ENCODE measurements around the gene CCDC74A.
"Not testable (repeated sequence)": the region's sequence is repeated elsewhere in the genome, so short reads cannot be mapped to it uniquely, and the experiment has no call there.

Gene CCDC74A

DNA sequence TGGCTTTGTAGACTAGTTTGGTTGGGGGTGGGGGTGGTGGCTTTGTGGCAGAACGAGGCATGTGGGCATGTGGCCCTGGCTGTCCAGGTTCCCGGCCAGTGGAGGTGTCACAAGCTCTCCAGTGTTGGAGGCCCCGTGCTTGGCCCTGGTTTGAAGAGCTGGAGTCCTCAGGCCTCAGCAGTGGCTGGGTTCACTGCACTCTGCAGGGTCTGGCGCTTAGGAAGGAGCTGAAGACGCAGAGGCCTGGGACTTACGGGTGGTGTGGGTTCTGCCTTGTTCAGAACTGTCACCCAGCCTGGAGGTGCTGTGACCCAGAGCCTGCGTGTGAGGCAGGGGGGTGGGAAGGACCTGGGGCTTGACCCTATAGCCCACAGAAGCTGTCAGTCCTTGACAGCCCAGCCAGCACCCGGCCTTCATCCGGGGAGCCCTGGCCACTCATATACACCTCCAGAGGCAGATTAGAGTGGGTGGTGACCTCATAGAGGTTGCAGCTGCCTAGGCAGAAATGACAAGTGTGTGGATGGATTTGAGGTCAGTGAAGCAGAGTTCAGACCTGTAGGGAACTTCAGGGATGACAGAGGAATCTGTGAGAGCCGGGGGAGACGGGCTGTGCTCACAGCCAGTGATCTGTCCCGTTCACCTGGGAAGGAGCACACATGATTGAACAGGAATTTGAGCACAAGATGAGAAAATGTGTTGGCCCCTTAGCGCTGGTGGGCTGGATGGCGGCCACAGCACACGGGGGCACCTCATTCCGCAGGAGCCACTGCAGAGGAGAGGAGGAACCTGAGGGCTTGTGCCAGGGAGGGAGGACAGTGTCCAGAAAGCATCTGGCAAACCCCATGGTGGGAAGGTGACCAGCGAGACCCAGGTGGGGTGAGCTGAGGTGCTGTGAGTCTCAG, 15.5 kb upstream of the CCDC74A start:
- H3K27me3 ChIP-seq (ENCODE audit: insufficient read depth, low read length, poor library complexity); H3K18ac ChIP-seq (ENCODE audit: low read length); DNase-seq; H3K23ac ChIP-seq (ENCODE audit: low read length); H3K79me1 ChIP-seq (ENCODE audit: low read length); H3K27ac ChIP-seq (ENCODE audit: low read depth, low read length); H3K79me2 ChIP-seq (ENCODE audit: control insufficient read depth, insufficient read depth, low read length); H2BK5ac ChIP-seq (ENCODE audit: low read length); H3K4ac ChIP-seq (ENCODE audit: low read depth, low read length); H2BK120ac ChIP-seq (ENCODE audit: low read depth, low read length); H3K4me1 ChIP-seq (ENCODE audit: control insufficient read depth, low read depth, low read length); H4K5ac ChIP-seq (ENCODE audit: low read length); H3K36me3 ChIP-seq (ENCODE audit: control insufficient read depth, insufficient read depth, low read length); H3K56ac ChIP-seq (ENCODE audit: low read length); H2AK5ac ChIP-seq (ENCODE audit: low read length); H3K4me3 ChIP-seq (ENCODE audit: low read length); H4K8ac ChIP-seq (ENCODE audit: low read depth, low read length); H3K9ac ChIP-seq (ENCODE audit: low read length); H3K4me2 ChIP-seq (ENCODE audit: low read length); H2BK15ac ChIP-seq (replicated peaks; ENCODE audit: low read depth): not testable (repeated sequence)
- no CpG with 5 or more reads among the region's 17 CpGs for WGBS (ENCODE audit: extremely low coverage, insufficient coverage, low lambda C conversion rate)

DNA sequence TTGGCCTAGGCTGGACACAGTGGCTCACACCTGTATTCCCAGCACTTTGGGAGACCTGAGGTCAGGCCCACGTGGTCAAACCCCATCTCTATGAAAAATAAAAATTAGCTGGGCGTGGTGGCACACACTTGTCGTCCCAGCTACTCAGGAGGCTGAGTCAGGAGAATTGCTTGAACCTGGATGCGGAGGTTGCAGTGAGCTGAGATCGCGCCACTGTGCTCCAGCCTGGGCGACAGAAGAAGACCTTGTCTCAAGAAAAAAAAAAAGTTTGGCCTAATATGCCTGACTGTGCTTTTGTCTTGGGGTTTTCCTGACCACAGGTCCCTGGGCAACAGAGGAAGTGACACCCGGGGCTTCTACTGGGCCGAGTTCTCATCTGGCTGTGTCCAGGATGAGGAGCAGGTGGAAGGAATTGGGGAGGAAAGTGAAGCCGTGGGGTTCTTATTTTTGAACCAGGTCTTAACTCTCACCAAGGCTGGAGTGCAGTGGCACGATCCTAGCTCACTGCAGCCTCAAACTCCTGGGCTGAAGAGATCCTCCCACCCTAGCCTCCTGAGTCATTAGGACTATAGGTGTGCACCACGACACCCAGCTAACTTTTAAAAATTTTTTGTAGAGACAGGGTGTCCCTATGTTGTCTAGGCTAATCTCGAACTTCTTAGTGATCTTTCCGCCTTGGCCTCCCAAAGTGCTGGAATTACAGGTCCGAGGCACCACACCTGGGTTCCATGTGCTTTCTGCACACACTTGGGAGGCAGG, 13.1 kb upstream of the CCDC74A start:
- H3K79me2 ChIP-seq (ENCODE audit: control insufficient read depth, insufficient read depth, low read length); H3K56ac ChIP-seq (ENCODE audit: low read length); H3K79me1 ChIP-seq (ENCODE audit: low read length); H3K4me1 ChIP-seq (ENCODE audit: control insufficient read depth, low read depth, low read length); H2BK5ac ChIP-seq (ENCODE audit: low read length); H3K4me3 ChIP-seq (ENCODE audit: low read length); H3K18ac ChIP-seq (ENCODE audit: low read length); H4K8ac ChIP-seq (ENCODE audit: low read depth, low read length); H3K4ac ChIP-seq (ENCODE audit: low read depth, low read length); H2BK15ac ChIP-seq (replicated peaks; ENCODE audit: low read depth); H4K5ac ChIP-seq (ENCODE audit: low read length); H2BK120ac ChIP-seq (ENCODE audit: low read depth, low read length); H3K23ac ChIP-seq (ENCODE audit: low read length); H3K27ac ChIP-seq (ENCODE audit: low read depth, low read length); H3K9ac ChIP-seq (ENCODE audit: low read length); H3K36me3 ChIP-seq (ENCODE audit: control insufficient read depth, insufficient read depth, low read length); H2AK5ac ChIP-seq (ENCODE audit: low read length); H3K4me2 ChIP-seq (ENCODE audit: low read length); H3K27me3 ChIP-seq (ENCODE audit: insufficient read depth, low read length, poor library complexity); DNase-seq: not testable (repeated sequence)
- no CpG with 5 or more reads among the region's 15 CpGs for WGBS (ENCODE audit: extremely low coverage, insufficient coverage, low lambda C conversion rate)

DNA sequence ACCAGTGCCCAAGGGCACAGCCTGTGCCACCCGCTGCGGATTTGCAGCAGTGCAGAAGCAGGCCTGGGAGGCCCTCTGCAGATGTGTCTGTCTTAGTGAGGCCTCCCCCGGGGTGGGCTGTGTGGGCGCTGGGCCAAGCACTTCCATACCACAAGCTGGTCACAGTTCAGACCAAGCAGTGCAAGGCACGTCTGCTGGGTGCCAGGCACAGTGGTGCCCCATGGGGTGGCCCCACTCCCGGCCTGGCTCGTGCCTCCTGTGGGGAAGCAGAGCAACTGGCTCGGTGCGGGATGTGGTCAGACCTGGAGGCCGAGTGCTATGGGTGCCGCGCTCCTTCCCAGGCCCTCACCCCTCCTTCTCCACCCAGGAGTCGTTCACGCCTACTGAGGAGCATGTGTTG, 12.5 kb upstream of the CCDC74A start:
- DNase-seq; H3K18ac ChIP-seq (ENCODE audit: low read length); H2BK15ac ChIP-seq (replicated peaks; ENCODE audit: low read depth); H2BK5ac ChIP-seq (ENCODE audit: low read length); H3K4me1 ChIP-seq (ENCODE audit: control insufficient read depth, low read depth, low read length); H3K4ac ChIP-seq (ENCODE audit: low read depth, low read length); H2BK120ac ChIP-seq (ENCODE audit: low read depth, low read length); H3K4me2 ChIP-seq (ENCODE audit: low read length); H3K23ac ChIP-seq (ENCODE audit: low read length); H3K79me2 ChIP-seq (ENCODE audit: control insufficient read depth, insufficient read depth, low read length); H3K79me1 ChIP-seq (ENCODE audit: low read length); H2AK5ac ChIP-seq (ENCODE audit: low read length); H3K27ac ChIP-seq (ENCODE audit: low read depth, low read length); H3K27me3 ChIP-seq (ENCODE audit: insufficient read depth, low read length, poor library complexity); H4K5ac ChIP-seq (ENCODE audit: low read length); H3K56ac ChIP-seq (ENCODE audit: low read length); H3K36me3 ChIP-seq (ENCODE audit: control insufficient read depth, insufficient read depth, low read length); H3K4me3 ChIP-seq (ENCODE audit: low read length); H4K8ac ChIP-seq (ENCODE audit: low read depth, low read length); H3K9ac ChIP-seq (ENCODE audit: low read length): not testable (repeated sequence)
- WGBS (ENCODE audit: extremely low coverage, insufficient coverage, low lambda C conversion rate) = no CpG with 5 or more reads among the region's 14 CpGs

DNA sequence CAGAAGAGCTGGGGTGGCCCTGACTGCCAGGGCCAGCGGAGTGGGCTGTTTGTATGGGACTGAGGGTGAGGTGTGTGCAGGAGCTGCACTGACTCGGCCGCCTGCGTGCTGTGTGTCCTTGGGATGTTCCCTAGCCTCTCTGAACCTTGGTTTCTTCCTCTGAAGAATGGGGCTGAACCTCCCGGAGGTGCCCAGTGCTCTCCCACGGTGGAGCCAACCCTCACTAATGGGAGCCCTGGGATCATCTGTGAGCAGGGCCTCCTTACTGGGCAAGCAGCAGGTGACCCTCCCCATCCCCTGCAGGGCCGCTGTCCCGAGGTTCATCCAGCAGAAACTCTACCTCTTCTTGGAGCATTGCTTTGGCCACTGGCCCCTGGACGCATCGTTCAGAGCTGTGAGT, 11.7 kb upstream of the CCDC74A start:
- Histone ChIP-seq H3K4me3 (ENCODE audit: low read length) (no peak overlapping the region), H3K27ac (ENCODE audit: low read depth, low read length) (no peak overlapping the region), H4K5ac (ENCODE audit: low read length) (no peak overlapping the region), H3K36me3 (ENCODE audit: control insufficient read depth, insufficient read depth, low read length) (peaks cover 2% of the 10 kb centered on the region), H4K8ac (ENCODE audit: low read depth, low read length) (no peak overlapping the region), H3K9ac (ENCODE audit: low read length) (no peak overlapping the region), H3K18ac (ENCODE audit: low read length) (no peak overlapping the region), H3K4me2 (ENCODE audit: low read length) (no peak overlapping the region), H3K23ac (ENCODE audit: low read length) (no peak overlapping the region), H3K4ac (ENCODE audit: low read depth, low read length) (no peak overlapping the region), H3K56ac (ENCODE audit: low read length) (no peak overlapping the region), H2BK120ac (ENCODE audit: low read depth, low read length) (no peak overlapping the region), H3K4me1 (ENCODE audit: control insufficient read depth, low read depth, low read length) (no peaks in the 10 kb centered on the region), H3K79me2 (ENCODE audit: control insufficient read depth, insufficient read depth, low read length) (no peaks in the 10 kb centered on the region), H3K79me1 (ENCODE audit: low read length) (no peaks in the 10 kb centered on the region), H2AK5ac (ENCODE audit: low read length) (no peak overlapping the region), H2BK5ac (ENCODE audit: low read length) (no peak overlapping the region), H2BK15ac (replicated peaks; ENCODE audit: low read depth) (no peak overlapping the region), H3K27me3 (ENCODE audit: insufficient read depth, low read length, poor library complexity) (no peaks in the 10 kb centered on the region)
- no peak for DNase-seq
- WGBS (ENCODE audit: extremely low coverage, insufficient coverage, low lambda C conversion rate) = no CpG with 5 or more reads among the region's 10 CpGs

DNA sequence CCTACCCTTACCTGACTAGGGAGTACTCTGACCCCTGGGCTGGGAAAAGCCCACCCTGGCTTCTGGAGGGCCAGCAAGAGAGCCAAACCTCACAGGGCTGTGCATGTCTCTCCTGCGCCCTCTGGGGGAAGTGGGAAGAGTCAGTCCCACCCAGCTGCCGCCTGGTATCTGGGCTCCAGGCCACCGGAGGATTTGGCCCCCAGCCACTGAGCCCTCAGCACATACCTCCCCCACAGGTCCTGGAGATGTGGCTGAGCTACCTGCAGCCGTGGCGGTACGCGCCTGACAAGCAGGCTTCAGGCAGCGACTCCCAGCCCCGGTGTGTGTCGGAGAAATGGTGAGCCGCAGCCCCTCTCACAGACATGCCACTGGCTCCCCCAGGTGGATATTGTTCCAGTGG, 11.1 kb upstream of the CCDC74A start:
- H3K56ac ChIP-seq (ENCODE audit: low read length); H3K79me1 ChIP-seq (ENCODE audit: low read length); H3K4me1 ChIP-seq (ENCODE audit: control insufficient read depth, low read depth, low read length); H3K9ac ChIP-seq (ENCODE audit: low read length); H3K18ac ChIP-seq (ENCODE audit: low read length); H2BK5ac ChIP-seq (ENCODE audit: low read length); H3K79me2 ChIP-seq (ENCODE audit: control insufficient read depth, insufficient read depth, low read length); H3K4ac ChIP-seq (ENCODE audit: low read depth, low read length); H3K36me3 ChIP-seq (ENCODE audit: control insufficient read depth, insufficient read depth, low read length); H3K23ac ChIP-seq (ENCODE audit: low read length); H4K5ac ChIP-seq (ENCODE audit: low read length); H3K4me2 ChIP-seq (ENCODE audit: low read length); H3K4me3 ChIP-seq (ENCODE audit: low read length); H2BK120ac ChIP-seq (ENCODE audit: low read depth, low read length); H3K27me3 ChIP-seq (ENCODE audit: insufficient read depth, low read length, poor library complexity); H3K27ac ChIP-seq (ENCODE audit: low read depth, low read length); H4K8ac ChIP-seq (ENCODE audit: low read depth, low read length); H2AK5ac ChIP-seq (ENCODE audit: low read length); H2BK15ac ChIP-seq (replicated peaks; ENCODE audit: low read depth): not testable (repeated sequence)
- DNase-seq = peak; percentile 51
- no CpG with 5 or more reads among the region's 11 CpGs for WGBS (ENCODE audit: extremely low coverage, insufficient coverage, low lambda C conversion rate)
